H1 (cell line): ENCODE measurements around the gene MYRF. TPM values are rescaled to one million over a fixed set of nuclear protein-coding genes. Genes with fewer than 3 reads are reported as not detected.

ENCODE experiments used
- CTCF ChIA-PET: fragments of 300-600 bp; sonication (Branson Sonifier 250); formaldehyde crosslinking; loops from one replicate; lab custom pipeline; 2021; ENCODE audit not compliant: partially characterized antibody; lab: Charles Lee
- POLR2A ChIA-PET: fragments of 300-600 bp; sonication (Branson Sonifier 250); formaldehyde crosslinking; loops from one replicate; lab custom pipeline; 2021; ENCODE audit warnings: inconsistent platforms; ENCODE audit not compliant: partially characterized antibody; lab: Charles Lee
- DNase-seq, 2 experiments: peaks; one replicate each; pipeline versions ENCODE4 v3.0.0 to v3.0.0-alpha.2; 2010 to 2022; ENCODE audit warnings: low spot score in 2 of 2, low read depth in 1 of 2, mixed read lengths in 1 of 2
- FAIRE-seq: peaks from 2 replicates; lab custom pipeline; 2011; peaks lifted over from hg19 to GRCh38; lab: Jason Lieb, UNC
- H2AFZ ChIP-seq: 2 replicates; pipeline ENCODE4 v1.8.1; 2012; ENCODE audit warnings: low read length, inconsistent platforms
- H2AK5ac ChIP-seq: 2 replicates; pipeline ENCODE4 v1.6.1; 2013; ENCODE audit warnings: low read depth, low read length
- H2BK120ac ChIP-seq: replicated peaks from 2 replicates; pipeline ENCODE3; 2013; ENCODE audit warnings: low read depth, low read length, inconsistent platforms
- H2BK12ac ChIP-seq: 2 replicates; pipeline ENCODE4 v1.6.1; 2013; ENCODE audit warnings: low read depth, low read length
- H2BK15ac ChIP-seq: 2 replicates; pipeline ENCODE4 v1.6.1; 2013; ENCODE audit warnings: low read length
- H2BK20ac ChIP-seq: 2 replicates; pipeline ENCODE4 v1.6.1; 2013; ENCODE audit warnings: low read length
- H2BK5ac ChIP-seq: 2 replicates; pipeline ENCODE4 v1.6.1; 2013; ENCODE audit warnings: low read depth, low read length
- H3K14ac ChIP-seq: 2 replicates; pipeline ENCODE4 v1.6.1; 2013; ENCODE audit warnings: inconsistent platforms; ENCODE audit not compliant: insufficient read length
- H3K18ac ChIP-seq: 2 replicates; pipeline ENCODE4 v1.6.1; 2013; ENCODE audit warnings: low read length; ENCODE audit errors: extremely low read depth
- H3K23ac ChIP-seq: 2 replicates; pipeline ENCODE4 v1.6.1; 2013; ENCODE audit warnings: inconsistent platforms; ENCODE audit not compliant: insufficient read length
- H3K23me2 ChIP-seq: 2 replicates; pipeline ENCODE4 v1.6.1; 2013; ENCODE audit warnings: low read depth, low read length
- H3K27ac ChIP-seq: 2 replicates; pipeline ENCODE4 v1.6.1; 2011; ENCODE audit warnings: low read depth, low read length, inconsistent platforms
- H3K27me3 ChIP-seq, 4 experiments: replicated peaks in 1 of 4; 1 replicate in 1 of 4; 2 replicates in 3 of 4; pipeline versions ENCODE4 v1.6.1 to v1.8.1; 2011 to 2013; ENCODE audit warnings: low read length in 3 of 4, mild to moderate bottlenecking in 3 of 4, inconsistent platforms in 2 of 4, mixed read lengths in 2 of 4, moderate library complexity in 1 of 4; ENCODE audit not compliant: control insufficient read depth in 3 of 4, insufficient read depth in 3 of 4; ENCODE audit errors: extremely low read depth in 1 of 4
- H3K36me3 ChIP-seq, 4 experiments: 2 replicates each; pipeline versions ENCODE4 v1.6.1 to v1.8.1; 2011 to 2013; ENCODE audit warnings: mild to moderate bottlenecking in 4 of 4, low read length in 3 of 4, moderate library complexity in 2 of 4, control low read depth in 1 of 4, inconsistent platforms in 1 of 4; ENCODE audit not compliant: insufficient read depth in 4 of 4, control insufficient read depth in 2 of 4
- H3K4ac ChIP-seq: replicated peaks from 2 replicates; pipeline ENCODE3; 2013; ENCODE audit warnings: low read length, low read depth, mixed read lengths, inconsistent platforms; ENCODE audit not compliant: insufficient read length
- H3K4me1 ChIP-seq, 4 experiments: replicated peaks in 1 of 4; 1 replicate in 1 of 4; 2 replicates in 3 of 4; pipeline versions ENCODE4 v1.6.1 to v1.8.1; 2011 to 2013; ENCODE audit warnings: low read length in 3 of 4, inconsistent platforms in 2 of 4, mixed read lengths in 1 of 4; ENCODE audit not compliant: insufficient read depth in 4 of 4, control insufficient read depth in 3 of 4
- H3K4me2 ChIP-seq, 2 experiments: 2 replicates each; pipeline versions ENCODE4 v1.6.1 to v1.8.1; 2011 to 2013; ENCODE audit warnings: low read depth in 2 of 2, low read length in 2 of 2, control low read depth in 1 of 2, inconsistent platforms in 1 of 2, mild to moderate bottlenecking in 1 of 2; ENCODE audit not compliant: insufficient read depth in 1 of 2
- H3K4me3 ChIP-seq, 4 experiments: fragments of 200-600, 300-600 bp in 1 of 4; sonication (generic), shearing (Covaris generic), sonication (Bioruptor Twin) in 1 of 4; 2 replicates each; pipeline versions ENCODE4 v1.5.1 to v1.8.1; 2011 to 2016; ENCODE audit warnings: low read length in 4 of 4, low read depth in 3 of 4, control low read depth in 2 of 4, inconsistent platforms in 2 of 4, mild to moderate bottlenecking in 2 of 4, mixed read lengths in 1 of 4, moderate library complexity in 1 of 4; ENCODE audit not compliant: insufficient read depth in 2 of 4; ENCODE audit errors: extremely low read depth in 1 of 4
- H3K56ac ChIP-seq: replicated peaks from 2 replicates; pipeline ENCODE3; 2013; ENCODE audit warnings: low read depth, mild to moderate bottlenecking, mixed read lengths, low read length, inconsistent platforms; ENCODE audit not compliant: insufficient read length
- H3K79me1 ChIP-seq: 2 replicates; pipeline ENCODE4 v1.6.1; 2013; ENCODE audit warnings: low read depth, low read length, control low read depth
- H3K79me2 ChIP-seq, 2 experiments: 2 replicates each; pipeline versions ENCODE4 v1.6.1 to v1.8.1; 2012 to 2013; ENCODE audit warnings: low read length in 2 of 2, mild to moderate bottlenecking in 2 of 2, inconsistent platforms in 1 of 2; ENCODE audit not compliant: insufficient read depth in 2 of 2, control insufficient read depth in 1 of 2
- H3K9ac ChIP-seq, 4 experiments: replicated peaks in 1 of 4; 1 replicate in 1 of 4; 2 replicates in 3 of 4; pipeline versions ENCODE4 v1.6.1 to v1.8.1; 2011 to 2013; ENCODE audit warnings: low read depth in 3 of 4, low read length in 3 of 4, control low read depth in 2 of 4, mild to moderate bottlenecking in 2 of 4, moderate library complexity in 2 of 4, inconsistent platforms in 1 of 4; ENCODE audit errors: extremely low read depth in 1 of 4
- H3K9me3 ChIP-seq, 2 experiments: 2 replicates each; pipeline versions ENCODE4 v1.6.1 to v1.8.1; 2012 to 2013; ENCODE audit warnings: mild to moderate bottlenecking in 2 of 2, moderate library complexity in 2 of 2, control low read depth in 1 of 2, inconsistent platforms in 1 of 2, low read depth in 1 of 2, low read length in 1 of 2, mixed read lengths in 1 of 2; ENCODE audit not compliant: insufficient read depth in 2 of 2
- H4K20me1 ChIP-seq, 2 experiments: replicated peaks in 1 of 2; 2 replicates each; pipeline versions ENCODE3 to v1.8.1; 2011 to 2013; ENCODE audit warnings: inconsistent platforms in 2 of 2, low read length in 2 of 2, mild to moderate bottlenecking in 1 of 2; ENCODE audit not compliant: insufficient read depth in 2 of 2, control insufficient read depth in 1 of 2
- H4K5ac ChIP-seq: 2 replicates; pipeline ENCODE4 v1.6.1; 2013; ENCODE audit warnings: low read length, low read depth, mixed read lengths, inconsistent platforms; ENCODE audit not compliant: insufficient read length
- H4K8ac ChIP-seq: 2 replicates; pipeline ENCODE4 v1.8.0; 2013; ENCODE audit warnings: mild to moderate bottlenecking, moderate library complexity, low read length, inconsistent platforms; ENCODE audit not compliant: insufficient read depth; ENCODE audit errors: extremely low read depth
- H4K91ac ChIP-seq: replicated peaks from 2 replicates; pipeline ENCODE3; 2013; ENCODE audit warnings: low read length, mixed read lengths, inconsistent platforms; ENCODE audit not compliant: insufficient read length
- BACH1 ChIP-seq: IDR thresholded peaks from 2 replicates; pipeline ENCODE4 v1.6.1; 2012; ENCODE audit warnings: low read length, improper control_type of control experiment
- BCL11A ChIP-seq, 2 experiments: IDR thresholded peaks; one replicate each; pipeline ENCODE4 v1.6.1; 2011; ENCODE audit warnings: low read depth in 2 of 2, low read length in 2 of 2, mild to moderate bottlenecking in 2 of 2
- CHD2 ChIP-seq: IDR thresholded peaks from 2 replicates; pipeline ENCODE4 v1.6.1; 2012; ENCODE audit warnings: low read length, improper control_type of control experiment
- E2F6 ChIP-seq: IDR thresholded peaks from 2 replicates; pipeline ENCODE4 v1.6.1; 2012; ENCODE audit warnings: inconsistent platforms
- EGR1 ChIP-seq: IDR thresholded peaks from 2 replicates; pipeline ENCODE4 v1.6.1; 2011; ENCODE audit warnings: low read depth, low read length, borderline replicate concordance
- EZH2 ChIP-seq: fragments of 200-600 bp; sonication (generic); IDR thresholded peaks from 2 replicates; pipeline ENCODE4 v1.7.1; 2012; ENCODE audit warnings: low read depth, mild to moderate bottlenecking, moderate library complexity, low read length, inconsistent platforms; ENCODE audit not compliant: severe bottlenecking
- HDAC2 ChIP-seq, 2 experiments: fragments of 300-600 bp in 1 of 2; sonication (generic) in 1 of 2; IDR thresholded peaks; 2 replicates each; pipeline ENCODE4 v1.6.1; 2011 to 2012; ENCODE audit warnings: low read depth in 2 of 2, low read length in 2 of 2, mild to moderate bottlenecking in 2 of 2, moderate library complexity in 2 of 2, borderline replicate concordance in 1 of 2, inconsistent platforms in 1 of 2
- PHF8 ChIP-seq: fragments of 200-600 bp; sonication (generic); conservative IDR thresholded peaks from 2 replicates; pipeline ENCODE4 v1.7.1; 2012; ENCODE audit warnings: low read depth, mild to moderate bottlenecking, inconsistent platforms, low read length, moderate library complexity
- SAP30 ChIP-seq: fragments of 300-600 bp; sonication (generic); IDR thresholded peaks from 2 replicates; pipeline ENCODE4 v1.7.1; 2012; ENCODE audit warnings: low read length, moderate library complexity, mild to moderate bottlenecking, inconsistent platforms; ENCODE audit not compliant: insufficient read depth, insufficient replicate concordance
- SIRT6 ChIP-seq: IDR thresholded peaks from one replicate; pipeline ENCODE4 v1.7.1; 2012; ENCODE audit warnings: low read length, inconsistent platforms
- SIX5 ChIP-seq: IDR thresholded peaks from 2 replicates; pipeline ENCODE4 v1.6.1; 2011; ENCODE audit warnings: mild to moderate bottlenecking, low read depth, low read length
- ZNF274 ChIP-seq: IDR thresholded peaks from 2 replicates; pipeline ENCODE4 v1.7.0; 2012; ENCODE audit warnings: low read length, borderline replicate concordance; ENCODE audit errors: extremely low read depth
- WGBS, 2 experiments: shearing (Covaris generic) in 1 of 2; methylation state at CpG; one replicate each; pipeline versions ENCODE4 v1.1.6 to v1.1.7; 2013 to 2015; ENCODE audit warnings: low lambda C conversion rate in 2 of 2, mixed read lengths in 2 of 2, inconsistent platforms in 1 of 2, low coverage in 1 of 2, missing lambda C conversion rate in 1 of 2; ENCODE audit not compliant: insufficient replicate concordance in 2 of 2, insufficient coverage in 1 of 2, insufficient read length in 1 of 2; ENCODE audit errors: extremely low coverage in 1 of 2, missing lambda C conversion rate in 1 of 2; 5-methylcytosine and 5-hydroxymethylcytosine counted together
- polyA plus RNA-seq, 7 experiments: library from polyadenylated mRNA; depleted of rRNA in 3 of 7; stranded (reverse) in 5 of 7; unstranded in 2 of 7; fragments of >200 nt in 5 of 7; fragments of 200-250 nt in 2 of 7; gene quantifications; 1 replicate in 5 of 7; 2 replicates in 1 of 7; 4 replicates in 1 of 7; pipeline versions ENCODE4 v1.2.1 to v1.2.3, GENCODE V29; 2011 to 2013; ENCODE audit warnings: missing spikeins in 2 of 7, mixed read lengths in 2 of 7
- total RNA-seq: library from RNA; stranded (reverse); fragmentation: NEBNext Ultra II Directional; extraction: Animal tissue kit (Norgen Biotek cat#: 25700); gene quantifications from 2 replicates; pipeline ENCODE4 v1.2.1, GENCODE V29; 2021

Gene MYRF
- total and polyA plus RNA-seq, 2 of the 8 experiments (the other 6 are each of a cell fraction or from before 2014, with no cell fraction given), result 6.0 to 6.1 TPM

- no peak overlapping the region for H3K9ac ChIP-seq
- no peak overlapping the region for H3K23ac ChIP-seq
- WGBS, 2 experiments, result 89% methylated on average over 11 of the region's 11 CpGs; no CpG with 5 or more reads in 1 of the 2 experiments
- DNase-seq, result no peak
- no peaks in the 10 kb centered on the region for H3K9me3 ChIP-seq
- ChIA-PET CTCF (interaction anchor here (0.8 to 5.3 kb wide), 4 partner anchors 19 to 63 kb away, joined by 3 to 26 read pairs (median 6); no protein-coding TSS in a partner anchor), POLR2A (interaction anchor here (1.0 kb wide), 1 partner anchor 12 kb away, joined by 5 read pairs; no protein-coding TSS in a partner anchor)
- H2BK20ac ChIP-seq, result no peak overlapping the region
- H2AFZ ChIP-seq, result no peak overlapping the region
- no peak overlapping the region for H3K56ac ChIP-seq
- no peaks in the 10 kb centered on the region for H3K36me3 ChIP-seq
- no peak overlapping the region for H2BK120ac ChIP-seq
- H3K4me1 ChIP-seq, result peaks cover 0 to 21% (median 15%) of the 10 kb centered on the region in 4 experiments; a peak in 5 of 7 replicates
- H3K23me2 ChIP-seq, result no peaks in the 10 kb centered on the region
- no peak overlapping the region for H2BK5ac ChIP-seq
- H3K79me1 ChIP-seq, result no peaks in the 10 kb centered on the region
- no peak for FAIRE-seq
- H3K79me2 ChIP-seq, result no peaks in the 10 kb centered on the region
- H3K27me3 ChIP-seq, result no peaks in the 10 kb centered on the region
- no peak overlapping the region; the same call in 1 of the 2 replicates for H4K8ac ChIP-seq
- H3K18ac ChIP-seq, result no peak overlapping the region; the same call in 1 of the 2 replicates
- H2BK12ac ChIP-seq, result 0 out of 2 replicates have a peak overlapping the region, but pooled peaks have one; percentile 39
- H3K14ac ChIP-seq, result no peak overlapping the region
- H4K20me1 ChIP-seq, result no peaks in the 10 kb centered on the region
- no peak overlapping the region for H4K5ac ChIP-seq
- no peak overlapping the region for H3K4me2 ChIP-seq
- no peak overlapping the region for H3K4me3 ChIP-seq
- H2BK15ac ChIP-seq, result no peak overlapping the region
- H3K27ac ChIP-seq, result no peak overlapping the region
- H2AK5ac ChIP-seq, result no peak overlapping the region
- H4K91ac ChIP-seq, result no peak overlapping the region
- H3K4ac ChIP-seq, result no peak overlapping the region
- TF ChIP-seq BACH1 (no peak), HDAC2 (IDR thresholded peaks at IDR 0.05; ENCODE audit: borderline replicate concordance in 1 of 2, low read depth in 2 of 2, low read length in 2 of 2) (no peak), SIX5 (no peak), CHD2 (no peak), SIRT6 (no peak), EZH2 (no peak), PHF8 (no peak), BCL11A (IDR thresholded peaks at IDR 0.05; ENCODE audit: low read depth in 2 of 2, low read length in 2 of 2) (no peak), ZNF274 (no peak), SAP30 (no peak), E2F6 (no peak), EGR1 (no peak)
These were observed 16.1 kb downstream of the MYRF start for GRCh38 chr11:61768376-61769076.
